Caki2 (cell line): Measurements from ENCODE around the gene POPDC3. TPM values are rescaled to one million over a fixed set of nuclear protein-coding genes. Genes with fewer than 3 reads are reported as not detected.

ENCODE experiments used
- DNase-seq: peaks from one replicate; pipeline ENCODE4 v3.0.0-alpha.2; 2015; ENCODE audit warnings: low read depth
- in situ Hi-C: cut with HindIII; loops from 2 replicates; pipeline ENCODE4 v1.10.0; 2016; ENCODE audit warnings: low sequenced_read_pairs, low pct_unique_long_range_greater_than_20kb, mixed read lengths
- total RNA-seq: library from RNA; depleted of rRNA; stranded (reverse); fragments of >200 nt; shearing (Covaris generic); gene quantifications from 2 replicates; pipeline ENCODE4 v1.2.3, GENCODE V29; 2014; ENCODE audit warnings: low replicate concordance

Gene POPDC3
- total RNA-seq, 1 experiment from 2014 or later = 139 TPM

- no peak for DNase-seq
Observed at GRCh38 chr6:105170059-105170458, 9.8 kb downstream of the POPDC3 start.

DNA sequence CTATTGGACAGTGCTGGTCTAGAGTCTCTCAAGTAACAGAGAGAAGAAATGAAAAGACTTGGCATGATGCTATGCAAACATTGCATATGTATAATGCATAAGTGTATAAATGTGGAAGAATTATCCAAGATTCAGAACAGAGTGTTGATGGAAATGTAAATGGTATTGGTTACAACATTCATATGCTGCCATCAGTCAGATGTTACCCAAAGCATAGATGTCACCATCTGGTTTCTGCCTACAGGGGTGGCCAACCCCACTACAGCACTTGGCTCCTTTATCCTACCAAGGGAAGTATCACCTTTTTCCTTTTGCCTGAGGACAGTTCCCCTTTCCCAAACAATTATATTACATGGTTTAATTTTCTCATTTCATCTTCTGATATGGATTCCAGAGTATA is 11.9 kb downstream of the POPDC3 start:
- no peak for DNase-seq
- in situ Hi-C loops = no loop called here

More at GRCh38 chr6:105170059-105170458, 9.8 kb downstream of the POPDC3 start:
- in situ Hi-C loops = no loop called here

GRCh38 chr6:105164418-105164817 is 15.4 kb downstream of the POPDC3 start:
- DNase-seq = peak; percentile 31
- in situ Hi-C loops = no loop called here

DNA sequence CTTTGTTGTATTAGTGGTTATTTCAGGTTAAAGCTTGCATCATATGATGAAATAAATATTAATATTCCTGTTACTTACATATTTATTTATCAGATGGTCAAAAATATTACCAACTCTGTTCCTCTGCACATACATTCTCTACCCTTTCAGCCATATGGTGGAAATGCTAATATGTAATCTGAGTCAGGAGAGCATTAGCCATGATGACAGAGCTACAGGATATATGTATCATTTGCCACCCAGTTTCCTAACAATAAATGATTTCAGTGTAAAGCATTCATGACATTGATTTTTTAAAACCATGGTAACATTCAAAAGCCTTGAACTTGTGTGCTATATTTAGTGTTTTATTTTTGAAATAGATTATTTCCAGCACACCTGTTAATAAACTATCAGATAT is 16.6 kb downstream of the POPDC3 start:
- in situ Hi-C loops = no loop called here
- no peak for DNase-seq

DNA sequence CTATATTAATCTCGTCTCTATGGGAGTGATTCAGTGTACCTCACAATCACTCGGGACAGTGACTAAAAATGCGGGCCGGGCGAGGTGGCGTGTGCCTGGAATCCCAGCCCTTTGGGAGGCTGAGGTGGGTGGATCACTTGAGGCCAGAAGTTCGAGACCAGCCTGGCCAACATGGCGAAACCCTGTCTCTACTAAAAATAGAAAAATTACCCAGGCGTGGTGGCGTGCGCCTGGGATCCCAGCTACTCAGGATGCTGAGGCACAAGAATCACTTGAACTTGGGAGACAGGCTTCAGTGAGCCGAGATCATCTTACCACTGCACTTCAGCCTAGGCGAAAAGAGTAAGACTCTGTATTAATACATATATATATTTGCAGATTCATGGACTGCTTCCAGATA is 17.4 kb downstream of the POPDC3 start:
- in situ Hi-C loops = no loop called here

GRCh38 chr6:105161421-105161820 is 18.4 kb downstream of the POPDC3 start:
- in situ Hi-C loops = no loop called here
- DNase-seq = no peak

More for the DNA sequence above, 17.4 kb downstream of the POPDC3 start:
- DNase-seq = no peak

DNA sequence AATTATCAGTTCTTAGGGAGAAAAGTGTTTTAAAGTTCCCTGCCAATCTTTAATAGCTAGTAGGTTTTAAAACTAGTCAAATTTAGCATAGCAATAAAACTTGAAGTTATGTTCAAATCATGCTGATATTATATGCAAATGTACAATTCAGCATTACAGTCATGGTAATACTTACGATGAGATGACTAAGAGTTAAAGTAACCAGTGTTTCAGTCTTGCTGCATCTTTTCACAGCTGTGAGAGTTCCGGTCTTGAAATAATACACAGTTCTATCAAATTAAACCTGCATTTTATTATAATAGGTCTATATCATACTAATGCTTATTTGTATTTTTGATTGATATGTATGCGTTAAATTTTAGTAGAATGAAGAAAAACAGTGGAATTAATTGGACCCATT is 26.1 kb downstream of the POPDC3 start:
- in situ Hi-C loops = no loop called here
- no peak for DNase-seq

DNA sequence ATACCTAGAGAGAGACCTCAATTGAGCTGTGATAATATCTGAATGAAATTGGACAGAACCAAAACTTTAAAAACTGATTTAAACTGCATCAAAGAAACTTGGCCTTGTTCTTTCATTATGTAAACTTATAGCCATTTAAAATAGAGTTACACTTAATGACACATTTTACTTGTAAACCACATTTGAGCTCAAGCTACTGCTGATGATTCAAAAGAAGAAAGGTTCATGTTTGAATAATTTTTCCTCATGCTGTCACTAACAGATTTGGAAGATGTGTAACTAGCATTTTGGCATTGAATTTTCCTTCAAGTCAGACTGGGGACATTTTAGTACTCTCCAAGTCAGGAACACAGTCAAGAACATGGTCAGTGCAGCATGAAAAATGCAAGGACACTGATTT is 26.9 kb downstream of the POPDC3 start:
- no peak for DNase-seq
- in situ Hi-C loops = no loop called here

DNA sequence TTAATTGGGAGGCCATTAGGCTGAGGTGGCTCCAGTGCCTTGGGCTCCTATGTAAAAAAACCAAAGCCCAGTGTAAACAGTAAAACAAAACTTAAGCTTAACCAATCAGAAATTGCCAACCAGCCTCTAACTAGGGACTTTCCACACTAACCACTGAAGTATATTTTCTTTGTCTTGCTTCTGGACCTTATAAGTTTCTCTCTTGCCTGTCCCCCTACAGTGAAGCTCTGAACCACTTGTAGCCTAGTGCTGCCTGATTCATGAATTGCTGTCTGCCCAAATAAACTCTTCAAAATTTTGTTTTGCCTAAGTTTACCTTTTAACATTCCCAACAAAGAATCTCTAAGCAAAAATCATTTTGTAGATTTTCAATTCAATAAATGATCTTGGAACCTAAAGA is 28.2 kb downstream of the POPDC3 start:
- in situ Hi-C loops = no loop called here
- DNase-seq = no peak

GRCh38 chr6:105138141-105138540 is 41.7 kb downstream of the POPDC3 start:
- no peak for DNase-seq
- in situ Hi-C loops = no loop called here

DNA sequence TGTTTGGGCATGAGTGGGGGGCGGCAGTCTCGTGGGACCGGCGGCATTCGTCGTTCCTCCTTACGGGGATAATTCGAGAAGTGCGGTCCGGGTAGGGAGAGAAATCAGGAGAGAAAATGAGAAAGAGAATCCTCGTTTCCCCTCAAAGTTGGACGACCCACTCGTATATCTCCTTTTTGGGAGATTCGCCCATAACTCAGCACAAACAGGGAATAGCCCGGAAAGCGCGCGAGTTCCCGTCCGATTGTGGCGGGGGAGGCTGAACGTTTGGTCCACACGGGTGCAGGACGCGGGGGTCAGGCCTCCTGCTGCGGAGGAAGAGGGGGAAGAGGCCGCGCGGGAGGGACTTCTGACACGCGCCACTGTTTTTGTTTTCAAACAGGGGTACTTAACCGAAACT is 42.4 kb downstream of the POPDC3 start:
- DNase-seq = no peak
- in situ Hi-C loops = no loop called here

DNA sequence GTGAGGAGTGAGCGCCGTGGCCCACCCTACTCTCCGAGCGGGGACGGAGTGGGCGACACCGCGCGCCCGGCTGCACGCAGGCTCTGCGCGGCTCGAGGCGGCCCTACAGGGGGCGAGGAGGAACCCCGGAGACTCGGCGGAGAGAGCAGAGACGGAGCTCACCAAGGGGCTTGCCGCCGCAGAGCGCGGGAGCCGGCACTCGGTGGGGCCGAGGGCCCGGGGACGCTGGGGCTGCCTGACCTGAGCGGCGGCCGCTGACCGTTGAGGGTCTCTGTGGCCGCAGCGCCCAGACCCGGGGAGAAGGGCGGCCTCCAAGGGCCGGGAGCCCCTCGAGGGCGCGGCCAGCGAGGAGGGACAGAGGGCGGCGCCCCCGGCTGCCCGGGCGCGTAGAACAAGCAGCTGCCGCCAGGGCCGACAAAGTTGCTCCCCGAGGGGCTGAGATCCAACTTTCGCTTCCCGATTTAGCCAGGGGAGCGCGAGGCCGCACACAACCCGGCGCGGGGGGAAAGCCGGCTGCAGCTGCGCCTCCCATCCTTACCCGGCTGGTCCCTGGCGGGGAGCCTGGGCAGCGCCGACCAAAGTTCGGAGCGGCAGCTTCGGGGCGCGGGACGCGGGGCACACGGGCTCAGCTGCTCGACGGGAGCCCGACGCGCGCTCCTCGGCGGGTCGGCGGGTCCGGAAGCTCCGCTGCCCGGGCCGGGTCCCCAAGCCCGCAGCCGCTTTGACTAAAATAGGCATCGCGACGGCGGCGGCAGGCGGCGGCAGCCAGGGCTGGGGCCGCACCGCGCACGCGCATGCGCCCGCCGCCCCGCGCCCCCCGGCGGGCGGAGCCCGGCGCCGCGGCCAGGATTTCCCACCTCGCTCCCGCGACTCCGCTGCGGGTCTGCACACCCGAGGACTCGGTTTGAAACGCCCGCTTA is 43.1 kb downstream of the POPDC3 start:
- no peak for DNase-seq
- in situ Hi-C loops = no loop called here

DNA sequence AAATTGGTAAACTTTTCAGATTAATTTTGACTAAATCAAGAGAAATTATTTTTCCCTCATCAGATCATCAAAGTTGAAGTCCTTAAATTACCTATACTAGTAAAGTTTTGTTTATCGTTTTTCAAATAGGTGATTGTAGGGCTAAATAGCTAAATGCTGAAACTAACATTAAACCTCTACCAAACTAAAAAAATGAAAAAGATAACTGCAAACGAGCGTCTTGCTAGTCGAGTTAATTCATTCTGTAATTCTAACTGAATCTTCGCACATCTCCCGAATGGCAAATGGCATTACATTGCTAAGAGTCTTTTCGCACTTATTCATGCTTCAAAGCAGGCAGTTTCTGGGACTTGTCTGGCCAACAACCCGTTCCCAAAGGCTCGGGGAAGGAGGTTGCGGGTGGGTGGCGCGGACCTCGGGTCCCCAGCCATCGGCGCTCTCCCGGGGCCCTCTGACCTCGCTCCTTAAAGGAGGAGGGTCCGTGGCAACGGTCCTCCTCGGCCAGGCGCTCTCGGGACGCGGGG is 43.8 kb downstream of the POPDC3 start:
- in situ Hi-C loops = no loop called here
- DNase-seq = no peak

GRCh38 chr6:105135056-105135455 is 44.8 kb downstream of the POPDC3 start:
- DNase-seq = no peak
- in situ Hi-C loops = no loop called here

- in situ Hi-C loops = no loop called here
- no peak for DNase-seq
Observed at GRCh38 chr6:105122717-105123116, 57.1 kb downstream of the POPDC3 start.

DNA sequence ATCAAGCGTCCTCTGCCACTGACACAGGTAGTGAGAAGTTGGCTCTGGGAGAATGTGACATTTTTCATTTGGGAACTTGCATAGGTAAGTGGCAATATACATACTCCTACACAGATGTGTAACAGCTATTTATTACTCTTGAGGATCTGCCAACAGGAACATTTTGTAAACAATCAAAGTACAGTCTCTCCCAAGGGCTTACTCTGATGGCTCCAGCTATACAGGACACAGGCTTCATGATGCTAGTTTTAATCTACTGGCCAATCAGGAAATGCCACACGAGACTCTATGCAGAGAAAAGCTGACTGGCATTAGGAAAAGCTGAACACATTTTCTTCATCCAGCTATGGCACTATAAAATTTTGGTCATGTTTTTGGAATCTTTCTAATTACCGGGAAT is 57.8 kb downstream of the POPDC3 start:
- in situ Hi-C loops = no loop called here
- DNase-seq = no peak

GRCh38 chr6:105120570-105120969 is 59.2 kb downstream of the POPDC3 start:
- no peak for DNase-seq
- in situ Hi-C loops = no loop called here

DNA sequence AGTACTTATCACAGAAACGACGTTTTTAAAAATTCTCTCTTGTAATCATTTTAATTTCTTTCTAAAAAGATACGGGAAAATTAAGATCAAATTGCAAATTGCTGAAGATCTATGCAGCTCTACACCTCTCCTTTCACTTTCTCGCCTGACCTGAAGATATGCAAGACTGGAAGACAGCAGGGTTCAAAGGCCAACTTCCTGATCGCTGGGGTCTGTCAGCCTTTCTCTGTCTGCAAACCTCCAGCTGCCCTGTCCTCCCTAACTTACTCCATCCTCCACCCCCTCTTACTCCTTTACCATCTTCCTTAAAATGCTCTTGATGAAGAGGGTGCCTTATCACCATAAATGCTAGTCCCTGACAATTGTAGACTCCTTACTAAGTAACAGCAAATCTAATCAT is 63.7 kb downstream of the POPDC3 start:
- in situ Hi-C loops = no loop called here
- DNase-seq = no peak

- in situ Hi-C loops = no loop called here
- no peak for DNase-seq
Observed at GRCh38 chr6:105113422-105113821, 66.4 kb downstream of the POPDC3 start.

DNA sequence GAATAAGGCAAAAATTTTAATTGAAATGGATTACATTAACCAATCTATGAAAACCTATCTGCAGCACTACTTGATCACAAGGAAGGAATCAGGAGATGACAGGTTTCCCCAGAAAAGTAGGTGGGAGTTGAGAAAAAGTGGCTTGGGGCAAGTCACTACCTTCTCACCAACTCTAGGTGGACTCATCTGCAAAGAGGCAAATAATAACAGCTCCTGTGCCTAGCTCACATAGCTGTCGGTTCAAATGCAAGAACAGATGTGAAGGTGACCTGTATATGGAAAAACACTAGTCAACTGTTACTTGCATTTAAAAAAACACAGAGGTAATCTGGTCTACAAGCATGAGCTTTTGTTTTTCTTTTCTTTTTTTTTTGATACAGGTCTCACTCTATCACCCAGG is 67.2 kb downstream of the POPDC3 start:
- no peak for DNase-seq
- in situ Hi-C loops = no loop called here
